Activated naive CD4-positive, alpha-beta T cell (primary cell): ENCODE data around the gene BMP4.

Experiments
- DNase-seq, 4 experiments: peaks; one replicate each; lab custom pipeline; 2025; lab: John Stamatoyannopoulos, UW

BMP4 gene

DNA sequence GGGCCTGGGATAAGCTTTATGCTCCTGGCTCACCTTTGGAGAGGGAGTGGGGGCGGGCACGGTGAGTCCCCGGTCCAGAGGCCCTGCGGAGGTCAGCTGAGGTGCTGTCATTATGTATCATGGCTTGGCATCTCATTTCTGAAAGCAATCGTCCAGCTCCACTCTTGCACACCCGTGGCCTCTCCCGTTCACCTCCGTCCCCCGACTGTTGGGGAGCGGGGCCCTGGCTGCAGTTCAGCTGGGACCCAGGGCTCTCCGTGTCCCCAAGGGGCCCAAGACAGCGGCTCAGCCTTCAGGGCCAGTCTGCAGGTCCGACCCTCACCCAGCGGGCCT, 10.6 kb downstream of the BMP4 start:
- no peak for DNase-seq

DNA sequence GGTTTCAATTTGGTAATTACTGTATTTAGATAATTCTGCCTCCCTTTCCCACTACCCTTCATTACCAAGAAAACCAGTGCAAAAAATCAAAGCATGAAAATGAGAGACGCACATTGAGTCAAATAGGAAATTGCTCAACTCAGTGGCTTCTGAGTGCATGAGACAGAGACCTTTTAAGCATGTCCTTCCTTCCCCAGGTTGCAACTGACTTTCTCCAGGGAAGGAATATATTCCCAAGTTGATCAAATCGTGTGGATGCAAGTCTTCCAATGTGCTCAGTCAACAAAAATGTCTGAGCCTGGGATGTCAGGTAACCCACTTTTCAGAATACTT, 12.9 kb downstream of the BMP4 start:
- no peak for DNase-seq

DNA sequence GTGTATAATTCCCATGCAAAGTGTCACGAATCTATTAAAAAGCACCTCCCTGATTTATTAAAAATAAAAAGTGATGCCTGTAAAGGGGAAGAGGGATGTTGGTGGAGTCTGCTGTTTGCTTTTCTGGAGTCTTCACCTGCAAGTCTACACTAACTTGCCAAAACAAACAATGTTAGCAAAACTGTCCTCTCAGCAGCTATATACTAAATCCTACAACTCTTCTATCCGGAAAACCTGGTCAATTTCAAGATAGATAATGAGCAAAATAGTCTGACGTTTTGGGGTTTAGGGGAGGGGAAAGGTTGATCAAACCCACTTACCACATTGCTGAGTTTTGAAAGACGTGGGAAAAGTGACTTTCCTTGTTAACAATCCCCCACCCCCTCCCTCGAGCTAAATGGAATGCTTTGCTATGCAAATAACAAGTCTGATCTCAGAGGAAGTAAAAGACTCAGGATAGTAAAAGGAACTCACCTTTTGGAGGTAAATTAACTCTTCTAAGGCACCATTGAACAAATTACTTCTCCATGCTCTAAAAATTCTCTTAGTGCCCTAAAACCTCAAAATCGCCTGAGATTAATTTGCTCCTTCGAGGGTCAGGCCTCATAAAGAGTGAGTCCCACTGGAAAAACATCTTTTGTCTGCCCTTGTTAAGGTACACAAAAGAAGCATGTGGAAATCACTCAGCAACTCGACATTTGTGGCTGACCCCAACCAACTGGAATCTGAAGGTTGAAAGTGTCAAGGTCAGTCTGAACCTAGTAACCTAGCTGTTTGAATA, 13.5 kb downstream of the BMP4 start:
- DNase-seq = no peak

DNA sequence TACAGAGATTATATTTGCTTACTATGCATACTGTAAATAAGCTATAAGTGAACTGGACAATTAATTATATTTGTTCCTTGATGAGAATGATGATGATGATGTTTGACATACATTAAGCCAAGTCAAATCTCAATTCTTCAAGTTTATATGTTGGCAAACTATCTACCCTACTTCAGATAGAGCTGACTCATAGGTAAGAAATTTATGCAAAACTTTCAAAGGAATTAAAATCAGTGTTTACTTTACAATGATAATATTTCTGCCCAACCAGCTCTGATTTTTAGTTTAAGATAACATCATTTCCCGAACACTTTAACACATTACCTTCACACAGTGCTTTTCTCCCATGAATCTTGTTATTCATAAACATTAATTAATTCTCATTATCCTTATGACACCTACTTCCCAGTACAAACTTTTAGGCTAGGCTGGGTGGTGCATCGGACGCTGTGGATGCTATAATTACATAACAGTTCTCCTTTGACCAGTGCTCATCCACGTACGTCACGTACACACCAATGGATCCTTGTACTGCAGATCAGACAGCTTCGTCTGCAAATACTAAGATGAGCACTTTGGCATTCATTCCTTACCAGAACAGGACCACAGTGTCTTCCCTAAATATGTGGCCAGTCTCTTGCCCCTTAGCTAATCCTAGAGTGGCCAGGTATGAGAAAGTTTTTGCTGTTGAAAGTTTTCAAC, 18.3 kb downstream of the BMP4 start:
- no peak for DNase-seq

DNA sequence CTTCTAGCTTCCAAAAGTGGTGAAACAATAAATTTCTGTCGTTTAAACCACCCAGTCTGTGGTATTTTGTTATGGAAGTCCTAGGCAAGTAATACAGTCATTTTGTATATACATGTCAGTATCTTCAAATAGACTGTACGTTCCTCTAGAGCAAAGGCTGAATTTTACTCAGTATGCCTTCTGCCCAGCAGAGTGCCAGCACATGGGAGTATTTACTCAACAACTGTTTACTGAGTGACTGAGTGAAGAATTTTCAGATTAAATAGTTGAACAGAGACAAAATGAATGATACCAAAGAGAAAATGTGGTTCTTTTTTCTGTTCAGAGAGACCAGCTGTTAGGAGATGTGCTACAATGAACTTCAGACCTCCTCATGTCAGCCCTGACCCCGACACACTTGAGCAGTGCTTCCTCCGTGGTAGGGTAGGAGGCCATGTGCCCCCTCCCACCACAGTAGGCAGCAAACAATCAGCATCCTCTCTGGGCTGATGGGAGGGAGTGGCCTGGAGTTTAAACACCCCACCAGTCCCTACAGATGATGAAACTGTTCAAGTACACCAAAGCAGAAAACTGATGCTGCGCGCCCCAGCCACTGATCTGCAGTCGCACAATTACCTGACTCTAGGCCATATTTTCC, 21.7 kb downstream of the BMP4 start:
- no peak for DNase-seq

DNA sequence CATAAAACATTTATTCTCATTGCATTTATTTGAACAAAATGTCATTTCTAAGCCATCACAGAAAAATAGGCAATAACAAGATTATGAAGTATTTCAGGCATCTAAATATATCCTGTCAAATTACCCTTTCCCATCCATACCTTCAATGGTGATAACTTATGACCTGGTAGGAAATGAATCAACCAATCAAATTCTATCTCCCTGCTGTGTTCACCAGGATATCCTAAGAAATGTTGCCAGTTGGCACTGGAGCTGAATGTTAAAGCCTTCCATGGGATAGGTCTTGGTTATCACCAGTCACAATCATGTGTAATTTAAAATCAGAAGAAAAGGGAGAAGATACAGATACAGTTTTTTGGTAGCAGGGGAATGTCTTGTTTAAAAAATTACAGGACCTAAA, 23.7 kb downstream of the BMP4 start:
- no peak for DNase-seq

DNA sequence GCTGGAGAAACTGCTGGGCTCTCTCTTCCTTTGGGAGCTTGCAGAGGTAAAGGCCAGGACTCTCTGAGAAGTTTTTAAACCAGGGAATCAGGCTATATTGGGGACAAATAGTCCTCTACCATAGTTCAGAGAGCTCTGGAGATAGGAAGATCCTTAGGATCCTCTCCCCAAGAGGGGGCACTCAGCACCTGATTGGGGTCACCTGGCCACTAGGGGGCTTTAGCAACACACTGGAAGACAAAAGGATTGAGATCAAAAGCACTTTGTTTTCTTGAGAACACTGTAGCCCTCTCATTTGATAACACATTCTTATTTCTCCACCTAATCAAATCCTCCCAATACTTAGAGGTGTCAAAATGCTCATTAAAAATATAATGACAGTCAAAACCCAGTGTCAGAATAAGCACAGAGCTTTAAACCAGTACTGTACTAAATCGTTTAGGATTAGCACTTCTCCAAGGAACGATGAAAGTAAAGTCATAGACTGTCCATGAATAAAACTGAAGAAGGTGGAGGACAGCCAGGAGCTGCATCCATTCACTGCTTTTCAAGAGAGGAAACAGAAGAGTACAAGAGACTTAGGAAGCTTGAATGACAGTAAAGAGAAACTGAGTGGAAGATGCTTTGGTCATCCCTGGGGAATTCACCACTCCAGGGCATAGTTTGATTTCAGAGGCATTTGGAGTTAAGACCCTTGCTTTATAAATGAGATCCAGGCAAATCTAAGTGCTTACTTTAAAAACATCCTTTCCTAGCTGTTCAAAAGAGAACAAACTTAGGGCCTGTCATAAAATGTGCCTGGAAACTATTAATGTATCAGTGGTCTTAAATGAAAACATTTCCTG, 26.5 kb downstream of the BMP4 start:
- no peak for DNase-seq

DNA sequence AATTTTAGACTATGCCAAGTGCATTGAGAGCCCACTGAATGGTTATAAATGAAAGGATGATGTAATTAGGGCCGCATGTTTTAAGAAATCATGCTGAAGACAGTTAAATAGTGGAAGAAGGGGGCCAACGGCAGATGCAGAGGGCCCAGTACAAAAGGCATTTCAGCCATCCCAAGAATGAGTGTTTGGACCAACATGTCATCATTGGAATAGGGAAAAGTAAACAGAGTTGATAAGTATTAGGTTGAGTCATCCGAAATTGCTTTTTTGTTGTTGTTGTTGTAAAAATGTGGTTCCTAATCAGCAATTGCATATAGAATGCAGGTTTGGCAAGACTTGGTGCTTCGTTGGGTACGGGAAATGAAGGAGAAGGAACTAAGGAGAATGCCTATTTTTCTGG, 29.5 kb downstream of the BMP4 start:
- no peak for DNase-seq

DNA sequence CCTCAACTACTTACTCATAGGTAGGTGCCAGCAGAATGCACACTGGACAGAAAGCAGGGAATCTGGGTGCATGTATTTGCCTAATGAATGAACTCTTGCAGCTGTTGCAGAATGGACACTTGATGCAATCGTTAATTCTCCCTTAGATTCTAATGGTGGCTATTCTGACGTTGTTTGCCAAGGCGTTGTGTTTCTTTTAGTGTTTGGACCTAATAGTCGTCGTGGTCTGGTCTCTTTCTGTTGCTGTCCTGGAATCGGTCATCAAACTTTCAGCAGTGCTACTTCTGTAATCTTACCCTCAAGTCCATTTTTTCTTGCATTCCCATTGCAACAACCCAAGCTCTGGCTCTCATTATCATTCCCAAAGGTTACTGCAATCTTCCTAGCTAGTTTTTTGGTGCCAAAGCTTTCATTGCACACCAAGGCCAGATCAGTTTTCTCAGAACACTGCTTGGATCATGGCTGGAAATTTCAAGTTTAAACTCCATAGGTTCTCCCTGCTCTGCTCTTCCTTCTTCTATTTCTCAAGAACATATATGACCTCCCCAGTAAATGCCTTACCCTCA, 31.3 kb downstream of the BMP4 start:
- no peak for DNase-seq

DNA sequence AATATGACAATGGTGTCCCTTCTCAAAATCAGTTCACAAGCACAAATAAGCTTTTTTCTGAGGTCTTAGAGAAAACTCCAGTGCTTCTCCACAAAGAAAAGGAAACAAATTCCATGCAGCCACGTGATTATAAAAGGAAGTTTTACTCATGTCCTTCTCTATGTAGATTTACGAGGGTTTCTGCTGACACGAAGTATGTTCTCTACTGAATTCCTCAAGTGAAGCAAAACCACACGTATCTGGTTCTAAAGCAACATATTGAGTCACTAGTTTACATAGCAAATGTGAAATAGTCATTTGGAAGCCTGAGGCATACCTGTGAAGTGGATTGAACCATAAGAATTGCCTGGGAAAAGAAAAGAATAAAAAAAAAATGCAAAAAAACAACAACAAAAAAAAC, 31.9 kb downstream of the BMP4 start:
- DNase-seq = no peak

DNA sequence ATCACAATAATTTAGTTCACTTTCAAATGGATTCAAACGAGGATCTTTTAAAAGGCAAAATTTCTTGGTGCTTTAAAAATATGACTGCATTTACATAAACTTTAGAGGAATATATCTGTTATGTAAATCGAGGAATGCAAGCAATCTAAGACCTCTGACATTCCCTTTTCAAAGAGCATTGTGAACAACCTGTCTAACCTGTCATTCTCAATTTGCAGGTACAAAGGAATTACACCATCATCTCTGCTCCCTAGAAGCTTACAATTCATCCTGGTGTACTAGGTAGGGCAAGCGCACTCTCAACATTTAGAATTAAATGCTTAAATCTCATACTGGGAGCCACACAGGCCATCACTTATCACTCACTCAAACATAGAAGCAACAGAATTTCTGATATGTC, 35.6 kb downstream of the BMP4 start:
- no peak for DNase-seq

DNA sequence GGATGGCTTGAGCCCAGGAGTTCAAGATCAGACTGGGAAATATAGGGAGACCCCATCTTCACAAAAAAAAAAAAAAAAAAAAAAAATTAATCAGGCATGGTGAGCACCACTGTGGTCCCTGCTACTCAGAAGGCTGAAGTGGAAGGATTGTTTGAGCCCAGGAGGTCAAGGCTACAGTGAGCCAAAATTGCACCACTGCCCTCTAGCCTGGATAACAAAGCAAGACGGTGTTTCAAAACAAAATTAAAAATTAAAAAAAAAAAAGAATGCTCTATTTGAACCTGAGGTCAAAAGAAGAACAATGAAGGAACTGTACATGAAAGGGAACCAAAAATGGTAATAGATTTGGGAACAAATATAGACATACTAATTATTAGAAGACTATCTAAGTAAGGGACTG, 40.4 kb downstream of the BMP4 start:
- DNase-seq = no peak

DNA sequence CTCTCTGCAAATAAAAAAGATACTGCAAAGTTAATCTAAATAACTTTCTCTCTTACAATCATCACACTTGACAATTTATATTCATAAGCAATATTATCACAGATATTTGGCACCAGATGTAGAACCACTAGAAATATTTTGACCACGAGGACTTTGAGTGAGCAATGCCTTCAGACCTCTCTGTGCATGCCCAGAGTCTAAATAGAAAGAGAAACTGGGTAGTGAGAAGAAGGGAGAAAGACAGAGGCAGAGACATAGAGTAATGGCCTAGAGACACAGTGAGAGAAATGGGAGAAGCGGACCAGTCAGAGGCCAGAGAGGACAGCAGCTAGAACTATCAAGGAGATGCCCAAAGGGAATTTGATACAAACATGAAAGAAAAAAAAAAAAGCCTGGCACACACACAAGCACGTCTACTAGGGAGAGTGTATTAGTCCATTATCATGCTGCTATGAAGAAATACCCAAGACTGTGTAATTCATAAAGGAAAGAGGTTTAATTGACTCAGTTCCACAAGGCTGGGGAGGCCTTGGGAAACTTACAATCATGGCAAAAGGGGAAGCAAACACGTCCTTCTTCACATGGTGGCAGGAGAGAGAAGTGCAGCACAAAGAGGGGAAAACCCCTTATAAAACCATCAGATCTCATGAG, 41.1 kb downstream of the BMP4 start:
- no peak for DNase-seq

DNA sequence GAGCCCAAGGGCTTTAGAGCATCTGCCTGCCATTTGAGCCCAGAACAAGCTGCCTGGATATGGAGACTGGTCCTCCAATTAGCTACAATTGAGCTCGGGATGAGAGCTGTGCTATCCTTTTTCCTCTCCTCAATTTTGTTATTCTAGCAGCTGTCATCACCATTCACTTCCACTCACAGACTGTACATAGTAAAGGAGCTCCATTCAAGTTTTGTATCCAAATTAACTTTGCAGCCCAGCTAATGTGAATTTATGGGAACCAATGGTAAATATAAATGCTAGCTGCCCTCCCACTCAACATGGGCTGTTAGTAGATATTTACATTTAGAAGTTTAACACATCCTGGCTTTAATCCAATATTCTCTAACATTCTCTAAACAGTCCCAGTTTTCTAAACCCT, 44.6 kb downstream of the BMP4 start:
- DNase-seq = no peak

DNA sequence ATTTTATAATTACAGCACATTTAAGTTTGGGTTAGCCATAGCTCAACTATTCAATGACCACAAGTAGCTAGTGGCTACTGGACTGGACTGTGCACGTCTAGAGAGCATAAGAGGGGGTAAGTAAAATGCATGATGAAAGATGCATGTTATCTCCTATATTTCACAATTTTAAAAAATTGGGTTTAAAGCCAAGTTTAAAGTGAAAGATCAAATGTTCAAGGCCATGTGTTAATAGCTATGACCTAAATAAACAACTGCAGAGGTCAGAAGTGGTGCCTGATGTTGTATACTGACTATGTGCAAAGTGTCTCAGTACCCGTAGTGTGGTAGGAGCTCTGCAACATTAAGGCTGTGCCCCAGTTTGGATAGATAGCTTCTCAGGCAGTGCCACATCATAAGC, 48.2 kb downstream of the BMP4 start:
- no peak for DNase-seq

DNA sequence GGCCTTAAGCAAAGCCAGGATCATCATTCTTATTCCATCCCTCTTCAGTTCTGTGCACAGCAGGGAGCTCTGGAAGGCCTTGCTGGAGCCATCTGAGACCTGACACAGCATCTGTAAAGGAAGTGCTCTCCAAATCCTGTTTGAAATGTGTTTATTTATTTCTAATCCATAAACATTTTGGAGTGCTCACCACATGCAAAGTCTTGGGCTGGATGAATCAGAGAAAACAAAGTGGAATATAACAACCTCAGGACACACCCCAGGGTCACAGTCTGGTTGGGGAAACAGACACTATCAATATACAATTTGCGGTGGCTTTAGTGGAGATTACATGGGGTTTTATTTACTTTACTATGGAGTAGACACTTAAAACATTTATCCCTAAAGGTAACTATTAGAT, 54.3 kb downstream of the BMP4 start:
- no peak for DNase-seq

DNA sequence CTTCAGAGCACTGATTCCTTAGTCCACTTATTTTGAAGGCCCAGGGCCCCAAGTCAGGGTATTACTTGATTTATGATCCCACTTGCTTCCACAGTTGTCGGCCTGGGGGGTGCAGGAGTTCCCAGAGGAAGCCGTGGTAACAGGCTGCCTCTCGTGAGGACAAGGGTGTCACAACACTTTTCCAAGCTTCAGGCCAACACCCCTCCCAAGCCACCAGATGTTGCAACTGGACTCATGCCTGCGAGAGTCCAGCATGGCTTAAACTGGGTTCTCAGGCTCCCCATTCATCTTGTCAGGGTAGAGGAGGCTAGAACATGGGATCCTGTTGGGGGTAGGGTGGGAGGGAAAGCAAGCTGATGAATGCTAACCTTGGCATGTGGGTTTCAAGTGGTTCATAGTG, 56.1 kb downstream of the BMP4 start:
- no peak for DNase-seq
